Measurements from ENCODE around the gene TIMM17A.

TIMM17A gene

DNA sequence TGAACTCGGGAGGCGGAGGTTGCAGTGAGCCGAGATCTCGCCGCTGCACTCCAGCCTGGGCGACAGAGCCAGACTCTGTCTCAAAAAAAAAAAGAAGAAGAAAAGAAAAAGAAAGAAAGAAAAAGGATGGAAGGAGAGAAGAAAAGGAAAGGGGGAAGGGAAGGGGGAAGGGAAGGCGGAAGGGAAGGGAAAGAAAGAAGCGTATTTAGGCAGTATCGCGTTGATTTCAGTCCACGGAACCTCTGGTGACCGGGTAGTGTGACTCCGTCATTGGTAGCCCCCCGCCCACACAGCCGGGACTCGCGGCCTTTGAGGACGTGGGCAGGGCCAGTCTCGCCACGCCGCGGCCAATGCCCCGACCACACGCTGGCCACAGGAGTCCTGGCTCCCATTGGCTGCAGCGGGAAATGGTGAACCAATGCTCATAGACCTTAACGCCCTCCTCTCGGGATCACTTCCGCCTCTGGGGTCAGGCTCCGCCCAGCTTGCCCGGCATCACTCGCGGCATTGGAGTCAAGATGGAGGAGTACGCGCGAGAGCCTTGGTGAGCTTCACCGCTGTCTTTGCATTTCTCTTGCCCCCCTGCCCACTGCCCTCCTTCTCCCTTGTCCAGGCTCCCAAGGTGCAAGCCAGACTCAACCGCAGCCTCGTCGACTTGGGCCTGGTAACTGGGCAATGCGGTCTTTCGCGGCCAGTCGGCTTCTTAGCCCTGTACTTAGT lies at the start of gene TIMM17A:
Gene TIMM17A, plus strand, starts transcription at position 495 of the 720 bp plus-strand sequence. Its CDS starts 24 bp downstream, at position 519.
- DNase-seq (ENCODE audit: low spot score), result peak; percentile 96

GRCh38 chr1:201906336-201906735 lies 49.0 kb upstream of the TIMM17A start:
- no peak for DNase-seq (ENCODE audit: low spot score)

GRCh38 chr1:201907621-201908020 lies 47.7 kb upstream of the TIMM17A start:
- DNase-seq (ENCODE audit: low spot score), result no peak

- no peak for DNase-seq (ENCODE audit: low spot score)
These were observed 43.3 kb upstream of the TIMM17A start for GRCh38 chr1:201911826-201912571.

- DNase-seq (ENCODE audit: low spot score), result no peak
These were observed 42.5 kb upstream of the TIMM17A start for GRCh38 chr1:201912832-201913231.

DNA sequence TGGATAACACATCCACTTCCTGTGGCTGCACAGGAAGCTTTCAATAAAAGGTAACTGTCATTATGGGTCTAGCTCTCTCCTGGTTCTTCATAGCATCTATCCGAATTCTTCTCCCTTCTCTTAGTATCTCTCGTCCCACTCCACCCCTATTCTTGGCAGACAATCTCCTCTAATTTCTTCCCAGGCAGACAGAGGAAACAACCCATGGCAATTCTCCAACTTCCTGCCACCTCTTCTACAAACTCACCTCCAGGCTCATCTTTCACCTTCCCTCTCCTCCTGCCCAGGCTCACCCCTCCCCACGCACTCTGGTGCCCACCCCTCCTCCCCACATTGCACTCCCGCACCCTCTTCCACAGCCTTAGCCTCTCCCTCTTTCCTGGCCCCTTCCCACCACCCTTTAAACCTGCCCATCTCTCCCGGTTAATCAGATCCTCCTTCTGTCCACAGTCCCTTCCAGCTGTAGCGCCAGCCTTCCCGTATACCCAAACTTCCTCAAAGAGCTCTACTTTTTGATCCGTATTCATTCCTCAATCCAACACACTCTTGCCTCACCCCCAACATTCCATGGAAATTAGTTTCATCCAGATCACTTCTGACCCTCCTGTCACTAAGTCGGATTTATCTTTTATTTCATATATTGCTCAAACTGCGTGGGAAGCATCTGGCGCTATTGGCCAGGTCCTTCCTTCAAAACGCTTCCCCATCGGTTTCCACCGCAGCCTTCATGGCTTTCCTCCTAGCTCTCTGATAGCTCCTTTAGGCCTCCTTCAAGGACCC lies 40.7 kb upstream of the TIMM17A start:
- no peak for DNase-seq (ENCODE audit: low spot score)

DNA sequence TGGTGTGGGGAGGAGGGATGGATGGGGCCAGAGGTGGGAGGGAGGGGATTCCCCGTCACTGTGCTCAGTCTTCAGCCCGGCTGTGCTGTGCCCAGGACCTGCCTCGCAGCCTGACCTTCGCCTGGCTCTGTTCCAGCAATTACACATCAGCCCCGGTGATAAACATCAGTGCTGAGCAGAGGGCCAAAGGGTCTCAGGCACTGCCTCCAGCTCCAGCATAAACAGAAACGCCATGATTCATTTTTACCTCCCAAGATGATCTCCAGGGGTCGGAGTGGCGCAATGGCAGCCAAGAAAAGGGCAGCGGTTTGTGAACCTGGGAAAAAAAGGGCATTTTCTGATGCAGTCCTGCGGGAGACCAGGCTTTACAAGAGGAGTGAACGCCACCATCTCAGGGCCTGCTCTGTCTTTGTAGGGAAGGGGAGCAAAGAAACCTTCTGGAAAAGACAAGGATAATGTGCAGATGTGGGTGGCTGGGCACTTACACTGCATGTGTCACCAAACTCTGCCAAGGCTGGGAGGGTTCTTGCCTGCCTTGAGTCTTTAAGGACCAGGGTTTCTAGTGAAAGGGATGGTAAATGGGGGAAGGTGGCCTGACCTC lies 38.6 kb upstream of the TIMM17A start:
- DNase-seq (ENCODE audit: low spot score), result no peak

GRCh38 chr1:201917362-201918033 lies 37.8 kb upstream of the TIMM17A start:
- DNase-seq (ENCODE audit: low spot score), result no peak

- DNase-seq (ENCODE audit: low spot score), result no peak
These were observed 37.0 kb upstream of the TIMM17A start for GRCh38 chr1:201918343-201918742.

- DNase-seq (ENCODE audit: low spot score), result no peak
These were observed 33.2 kb upstream of the TIMM17A start for GRCh38 chr1:201921952-201922558.

GRCh38 chr1:201925301-201925567 lies 30.1 kb upstream of the TIMM17A start:
- DNase-seq (ENCODE audit: low spot score), result no peak

- DNase-seq (ENCODE audit: low spot score), result no peak
These were observed 29.2 kb upstream of the TIMM17A start for GRCh38 chr1:201925981-201926645.

- no peak for DNase-seq (ENCODE audit: low spot score)
These were observed 27.0 kb upstream of the TIMM17A start for GRCh38 chr1:201928266-201928665.

DNA sequence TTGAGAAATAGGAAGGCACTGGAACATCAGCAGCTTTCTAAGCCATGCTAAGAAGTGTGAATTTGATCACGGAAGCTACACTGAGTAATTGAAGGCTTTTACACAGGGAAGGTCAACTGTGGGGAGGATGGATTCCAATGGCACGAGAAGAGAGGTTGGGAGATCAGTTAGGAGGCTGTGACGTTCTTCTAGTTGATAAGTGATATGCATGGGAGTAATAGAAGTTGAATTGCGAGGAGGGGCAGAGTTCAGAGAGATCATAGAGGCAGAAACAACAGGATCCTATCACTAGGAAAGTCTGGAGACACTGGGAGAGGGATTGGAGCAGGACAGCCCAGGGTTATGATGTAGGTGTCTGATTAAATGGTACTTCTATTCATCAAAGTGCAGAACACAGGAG lies 25.2 kb upstream of the TIMM17A start:
- DNase-seq (ENCODE audit: low spot score), result no peak

GRCh38 chr1:201930803-201931202 lies 24.5 kb upstream of the TIMM17A start:
- DNase-seq (ENCODE audit: low spot score), result no peak

GRCh38 chr1:201933840-201934430 lies 21.4 kb upstream of the TIMM17A start:
- DNase-seq (ENCODE audit: low spot score), result no peak

GRCh38 chr1:201937624-201938213 lies 17.6 kb upstream of the TIMM17A start:
- DNase-seq (ENCODE audit: low spot score), result no peak

DNA sequence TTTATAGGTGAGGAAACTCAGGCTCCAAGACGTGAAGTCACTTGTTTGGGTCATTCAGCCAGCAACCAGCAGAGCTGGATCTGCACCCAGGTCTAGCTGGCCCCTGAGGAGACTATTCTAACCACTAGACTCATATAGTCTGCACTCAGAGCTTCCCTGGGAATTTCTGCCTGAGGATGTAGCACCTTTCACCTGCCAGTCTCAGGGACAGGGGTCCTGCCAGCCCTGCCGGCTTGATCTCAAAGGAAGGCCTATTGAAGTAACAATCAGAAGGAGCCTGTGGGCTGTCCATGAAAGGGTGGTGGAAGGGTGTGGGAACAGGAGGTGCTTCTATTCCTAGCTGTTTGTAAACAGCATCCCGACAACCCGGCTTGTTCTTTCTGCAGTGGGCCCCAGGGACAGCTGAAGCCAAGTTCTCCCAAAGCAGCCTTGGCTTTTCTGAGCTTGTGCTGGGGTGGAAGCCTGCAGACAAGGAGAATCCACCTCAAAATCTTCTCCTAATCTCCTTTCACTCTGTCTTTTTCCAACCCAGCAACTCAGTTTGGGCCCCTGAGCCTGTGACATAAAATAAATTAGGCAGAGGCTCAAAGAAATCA lies 16.8 kb upstream of the TIMM17A start:
- DNase-seq (ENCODE audit: low spot score), result no peak

GRCh38 chr1:201939148-201939547 lies 16.2 kb upstream of the TIMM17A start:
- no peak for DNase-seq (ENCODE audit: low spot score)

GRCh38 chr1:201939574-201939973 lies 15.7 kb upstream of the TIMM17A start:
- no peak for DNase-seq (ENCODE audit: low spot score)

Measured in ecto neural progenitor cell (in vitro differentiated cells).